AG09319 (cell line): ENCODE measurements around the gene FILIP1.

ENCODE experiments used
- DNase-seq: peaks from one replicate; pipeline ENCODE4 v3.0.0-alpha.2; 2010; ENCODE audit warnings: low read depth; ENCODE audit errors: extremely low read depth
- TF ChIP-seq, protein P1 (sequence below): IDR thresholded peaks from 2 replicates; pipeline ENCODE4 v1.5.1; 2011; ENCODE audit warnings: low read depth, mild to moderate bottlenecking, inconsistent platforms, low read length, moderate library complexity

Gene FILIP1

DNA sequence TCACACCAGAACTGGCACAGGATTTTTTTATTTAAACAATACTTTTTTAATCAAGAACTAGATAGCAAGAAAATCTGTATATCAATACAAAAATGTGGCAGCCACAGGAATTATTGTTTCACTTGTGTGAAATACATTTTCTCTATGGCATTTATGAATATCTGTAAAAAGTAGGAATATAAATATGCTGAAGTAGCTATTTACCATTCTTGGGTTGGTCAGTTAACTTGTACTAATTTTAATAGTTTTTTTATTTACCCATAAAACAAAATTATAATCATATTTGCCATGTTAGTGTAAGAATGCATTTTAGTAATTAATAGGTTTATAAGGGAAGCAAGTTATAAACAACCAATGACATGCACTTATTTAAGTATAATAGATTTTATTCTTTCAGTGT, 177.6 kb downstream of the FILIP1 start:
- TF ChIP-seq, protein P1, sequence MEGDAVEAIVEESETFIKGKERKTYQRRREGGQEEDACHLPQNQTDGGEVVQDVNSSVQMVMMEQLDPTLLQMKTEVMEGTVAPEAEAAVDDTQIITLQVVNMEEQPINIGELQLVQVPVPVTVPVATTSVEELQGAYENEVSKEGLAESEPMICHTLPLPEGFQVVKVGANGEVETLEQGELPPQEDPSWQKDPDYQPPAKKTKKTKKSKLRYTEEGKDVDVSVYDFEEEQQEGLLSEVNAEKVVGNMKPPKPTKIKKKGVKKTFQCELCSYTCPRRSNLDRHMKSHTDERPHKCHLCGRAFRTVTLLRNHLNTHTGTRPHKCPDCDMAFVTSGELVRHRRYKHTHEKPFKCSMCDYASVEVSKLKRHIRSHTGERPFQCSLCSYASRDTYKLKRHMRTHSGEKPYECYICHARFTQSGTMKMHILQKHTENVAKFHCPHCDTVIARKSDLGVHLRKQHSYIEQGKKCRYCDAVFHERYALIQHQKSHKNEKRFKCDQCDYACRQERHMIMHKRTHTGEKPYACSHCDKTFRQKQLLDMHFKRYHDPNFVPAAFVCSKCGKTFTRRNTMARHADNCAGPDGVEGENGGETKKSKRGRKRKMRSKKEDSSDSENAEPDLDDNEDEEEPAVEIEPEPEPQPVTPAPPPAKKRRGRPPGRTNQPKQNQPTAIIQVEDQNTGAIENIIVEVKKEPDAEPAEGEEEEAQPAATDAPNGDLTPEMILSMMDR = no peak
- no peak for DNase-seq

DNA sequence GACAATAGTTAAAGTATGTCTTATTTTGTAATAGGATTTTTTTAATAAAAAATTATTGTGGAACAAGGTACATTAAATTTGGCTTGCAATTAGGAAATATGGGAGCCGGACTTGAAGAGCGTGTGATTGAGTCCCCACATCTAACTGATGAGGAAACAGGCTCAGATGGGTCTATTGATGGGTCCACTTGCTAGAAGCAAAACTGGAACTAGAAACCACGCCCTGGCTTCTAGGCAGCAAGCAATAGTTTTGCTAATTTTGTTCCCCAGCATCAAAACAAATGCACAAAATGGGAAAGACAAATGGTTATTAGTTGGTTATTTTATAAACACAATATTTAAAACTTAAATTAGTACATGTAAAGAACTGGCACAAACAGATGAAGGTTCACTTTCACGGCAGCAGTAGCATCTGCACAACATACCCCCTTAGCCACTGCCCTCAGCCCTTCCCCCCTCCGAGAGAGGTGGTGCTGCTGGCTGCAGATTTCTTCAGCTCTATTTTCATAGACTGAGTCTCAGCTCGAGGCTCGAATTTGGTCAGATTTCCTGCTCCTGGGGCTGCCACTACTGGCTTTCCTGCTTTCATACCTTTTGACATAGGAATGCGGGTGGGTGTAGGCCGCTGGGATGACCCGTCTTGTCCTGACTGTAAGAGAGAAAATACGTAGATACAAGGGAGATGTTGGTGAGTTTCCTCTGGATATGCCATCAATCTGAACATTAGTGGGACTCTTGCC, 185.2 kb downstream of the FILIP1 start:
- TF ChIP-seq, protein P1 = no peak
- no peak for DNase-seq

DNA sequence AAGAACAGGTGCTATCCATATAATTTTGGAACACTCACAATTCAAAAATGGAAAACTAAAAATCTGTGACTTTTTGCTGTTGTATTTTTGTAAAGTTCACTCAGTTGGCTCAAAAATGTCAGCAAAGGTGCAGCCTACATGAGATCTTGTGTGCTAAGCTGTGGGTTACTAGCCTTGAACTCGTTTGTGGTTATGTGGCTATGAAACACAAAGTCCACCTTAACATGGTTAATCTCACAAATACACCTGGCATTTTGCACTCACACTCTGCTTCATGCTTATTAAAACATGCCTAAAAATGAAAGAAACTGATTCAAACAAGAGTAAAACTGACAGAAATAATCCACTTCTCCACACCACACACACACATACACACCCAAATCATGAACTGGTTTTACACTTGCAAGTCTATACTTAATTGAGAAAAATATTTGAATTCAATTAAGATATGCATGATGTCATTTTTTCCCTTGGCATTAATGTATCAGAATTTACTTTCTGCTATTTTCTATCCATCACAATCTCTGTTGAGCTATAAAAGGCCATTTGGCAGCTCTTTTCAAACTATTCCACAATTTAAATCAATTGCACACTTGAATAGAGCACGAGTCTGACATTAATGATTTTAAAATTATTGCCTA, 186.1 kb downstream of the FILIP1 start:
- TF ChIP-seq, protein P1 = no peak
- DNase-seq = no peak

DNA sequence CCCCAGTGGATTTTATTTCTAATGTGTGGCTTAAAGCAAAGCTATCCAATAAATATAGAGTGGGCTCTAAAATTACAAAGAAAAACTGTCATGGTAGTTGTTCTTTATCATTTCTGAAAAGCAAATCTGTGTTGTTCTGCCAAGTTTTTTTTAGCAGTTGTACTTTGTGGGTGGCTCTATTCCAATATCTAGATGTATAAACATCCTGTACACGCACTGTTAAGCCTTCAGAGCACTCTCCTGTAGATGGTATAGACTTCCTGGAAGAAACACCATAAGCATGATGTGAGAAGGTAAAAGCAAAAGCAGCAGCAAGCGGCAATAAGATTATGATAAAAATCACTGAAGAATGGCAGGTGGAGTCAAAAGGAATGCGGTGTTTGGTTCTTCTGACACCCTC, 187.5 kb downstream of the FILIP1 start:
- TF ChIP-seq, protein P1 = no peak
- no peak for DNase-seq

DNA sequence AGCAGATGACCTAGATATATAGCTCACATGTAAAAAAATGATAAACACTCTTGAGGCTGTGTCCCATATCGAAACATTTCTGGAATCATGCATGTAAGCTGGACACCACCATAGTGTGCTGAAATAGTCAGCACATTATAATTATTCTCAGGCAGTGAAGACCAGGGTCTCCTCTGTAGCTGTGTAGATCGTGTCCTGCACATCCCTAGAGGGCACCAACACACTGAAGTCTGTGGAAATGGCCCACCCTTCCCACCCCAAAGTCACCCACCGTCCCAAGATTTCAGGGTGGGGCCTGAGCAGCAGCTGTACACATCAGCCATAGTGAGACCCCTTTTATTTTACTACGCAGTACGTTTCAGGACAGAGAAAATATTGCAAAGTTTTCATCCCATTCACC, 188.0 kb downstream of the FILIP1 start:
- TF ChIP-seq, protein P1 = no peak
- no peak for DNase-seq

DNA sequence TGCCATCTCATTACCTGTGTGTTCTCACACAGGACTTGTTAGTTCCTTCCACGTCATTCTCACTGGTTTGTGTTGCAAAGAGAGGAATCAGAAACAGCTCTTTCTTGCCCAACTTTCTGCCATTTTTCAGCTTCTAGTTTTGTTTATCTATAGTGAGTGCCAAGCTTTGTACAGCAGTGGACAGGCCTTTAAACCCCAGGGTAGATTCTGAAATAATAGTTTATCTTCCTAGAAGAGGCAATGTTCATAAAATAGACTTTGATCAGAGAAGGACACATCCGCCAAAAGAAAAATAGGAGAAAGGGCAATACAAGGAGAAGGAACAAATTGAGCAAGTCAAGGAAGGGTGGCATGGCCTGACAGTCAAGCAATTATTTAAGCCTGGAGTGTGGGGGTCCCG, 191.3 kb downstream of the FILIP1 start:
- no peak for DNase-seq
- TF ChIP-seq, protein P1 = no peak

DNA sequence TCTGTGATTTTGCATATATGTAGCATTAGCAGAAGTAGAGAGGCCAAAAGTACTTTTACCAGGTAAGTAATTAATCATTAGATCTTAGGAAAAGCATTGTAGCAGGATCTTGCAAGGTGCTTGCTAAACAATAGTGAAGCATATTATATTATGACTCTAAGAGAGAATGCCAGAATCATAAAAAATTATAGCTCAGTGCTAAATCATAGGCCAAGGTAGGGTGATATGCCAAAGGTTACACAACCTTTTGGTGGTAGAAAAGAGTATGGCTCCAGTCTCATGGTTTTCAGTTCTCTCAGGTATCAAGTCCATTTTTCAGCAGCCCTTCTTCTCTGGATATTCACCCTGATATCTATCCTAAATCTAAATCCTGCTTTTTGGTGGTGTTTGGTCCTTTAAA, 192.1 kb downstream of the FILIP1 start:
- TF ChIP-seq, protein P1 = no peak
- no peak for DNase-seq
